GM21737 (cell line): ENCODE measurements around the gene AQP12B.

Source experiments
- ATAC-seq: cut with Tn5 transposase; IDR thresholded peaks from one replicate; pipeline ENCODE4 v1.9.1; 2021; ENCODE audit warnings: mild to moderate bottlenecking, moderate library complexity; ENCODE audit not compliant: unreplicated experiment

Gene AQP12B

DNA sequence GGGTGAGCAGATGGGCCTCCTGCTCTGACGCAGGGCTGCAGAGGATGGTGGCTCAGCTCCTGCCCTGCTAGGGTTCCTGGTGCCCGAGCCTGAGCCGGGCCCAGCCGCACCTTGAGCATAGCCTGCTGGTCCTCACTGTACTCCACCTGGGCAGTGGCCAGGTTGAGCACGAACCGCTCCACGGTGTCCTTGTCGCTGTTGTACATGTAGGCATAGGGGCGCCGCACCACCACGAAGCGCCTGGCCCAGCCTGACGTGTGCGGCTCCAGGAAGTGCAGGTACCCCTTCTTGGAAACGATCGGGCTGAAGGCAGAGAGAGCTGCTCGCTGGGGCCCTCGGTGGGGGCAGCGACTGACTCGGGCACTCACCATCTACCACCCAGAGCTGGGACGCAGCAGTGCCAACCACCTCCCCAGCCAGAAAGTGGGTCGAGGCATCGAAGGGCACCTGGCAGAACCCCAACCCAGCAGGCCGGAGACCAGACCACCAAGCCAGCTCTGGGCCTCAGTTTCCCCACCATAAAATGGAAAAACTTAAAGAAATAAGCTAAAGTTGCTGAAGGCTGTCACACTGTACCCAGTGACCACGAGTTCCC is 36.3 kb upstream of the AQP12B start:
- no peak for ATAC-seq

GRCh38 chr2:240717681-240718581 is 35.2 kb upstream of the AQP12B start:
- no peak for ATAC-seq

DNA sequence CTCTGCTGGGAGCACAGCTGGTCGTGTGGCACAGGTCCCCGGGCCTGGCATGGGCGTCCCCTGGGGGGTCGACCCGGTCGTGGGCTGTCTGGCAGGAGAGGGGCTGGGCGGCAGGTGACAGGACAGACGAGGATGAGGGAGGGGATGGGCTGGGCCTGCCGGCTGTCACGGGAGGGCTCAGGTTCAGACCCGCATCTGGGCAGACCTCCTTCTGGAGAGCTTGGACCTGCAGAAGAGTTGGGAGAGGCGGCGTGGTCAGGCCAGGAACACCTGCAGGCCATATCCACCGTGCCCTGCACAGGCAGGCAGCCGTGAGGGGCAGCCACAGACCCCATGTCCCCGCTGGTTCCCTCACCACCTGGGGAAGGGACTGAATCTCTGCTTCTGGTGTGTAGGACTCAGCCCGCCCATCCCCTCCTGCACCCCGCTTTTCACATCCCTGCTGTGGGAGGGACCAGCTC is 34.5 kb upstream of the AQP12B start:
- no peak for ATAC-seq

GRCh38 chr2:240716130-240716798 is 33.6 kb upstream of the AQP12B start:
- ATAC-seq: no peak

GRCh38 chr2:240714747-240715725 is 32.4 kb upstream of the AQP12B start:
- no peak for ATAC-seq

- ATAC-seq: no peak
Measured at GRCh38 chr2:240713928-240714746, 31.5 kb upstream of the AQP12B start.

GRCh38 chr2:240713071-240713927 is 30.6 kb upstream of the AQP12B start:
- ATAC-seq: no peak

- no peak for ATAC-seq
Measured at GRCh38 chr2:240712121-240712520, 29.4 kb upstream of the AQP12B start.

GRCh38 chr2:240711701-240712100 is 29.0 kb upstream of the AQP12B start:
- ATAC-seq: no peak

- ATAC-seq: no peak
Measured at GRCh38 chr2:240711296-240711695, 28.6 kb upstream of the AQP12B start.

- no peak for ATAC-seq
Measured at GRCh38 chr2:240708457-240708856, 25.8 kb upstream of the AQP12B start.

DNA sequence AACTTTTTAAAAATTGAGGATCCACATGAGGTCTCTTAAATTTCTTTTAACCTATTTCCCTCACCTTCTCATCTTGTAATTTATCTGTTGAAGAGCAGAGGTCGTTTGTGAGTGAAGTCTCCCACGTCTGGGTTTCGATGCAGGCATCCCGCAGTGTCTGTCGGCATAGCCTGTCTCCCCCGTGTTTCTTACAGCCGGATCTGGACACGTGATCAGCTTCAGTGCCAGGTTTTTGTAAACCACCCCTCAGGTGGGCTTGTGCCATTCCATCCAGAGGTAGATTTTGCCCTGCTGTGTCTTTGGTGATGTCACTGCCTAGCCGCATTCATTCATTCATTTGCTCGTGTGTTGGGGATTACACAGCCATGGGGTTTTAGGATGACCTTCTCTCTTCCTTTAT is 25.1 kb upstream of the AQP12B start:
- no peak for ATAC-seq

GRCh38 chr2:240707043-240707756 is 24.5 kb upstream of the AQP12B start:
- no peak for ATAC-seq

DNA sequence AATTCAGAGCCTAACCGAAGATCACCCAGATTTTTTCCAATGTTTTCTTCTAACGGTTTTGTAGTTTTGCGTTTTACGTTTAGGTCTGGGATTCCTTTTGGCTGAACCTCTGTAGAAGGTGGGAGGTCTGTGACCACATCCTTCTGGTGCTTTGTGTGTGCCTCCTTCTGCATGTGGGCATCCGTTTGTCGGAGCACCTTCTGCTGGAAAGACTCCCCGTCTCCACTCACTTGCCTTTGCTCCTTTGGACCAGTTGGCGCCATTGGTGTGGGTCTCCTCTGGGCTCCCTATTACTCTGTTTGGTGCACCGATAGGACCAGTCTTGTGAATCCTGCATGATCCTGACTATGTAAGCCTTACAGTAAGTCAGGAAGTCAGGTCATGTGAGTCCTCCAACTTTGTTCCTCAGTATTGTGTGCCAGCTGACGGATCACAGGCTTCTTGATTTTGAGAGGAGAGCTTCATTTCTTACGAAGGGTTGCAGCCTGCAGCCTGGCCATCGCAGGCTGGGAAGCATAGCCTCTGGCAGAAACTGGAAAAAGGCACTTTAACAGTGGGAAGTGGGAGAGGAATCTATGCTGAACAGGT is 22.6 kb upstream of the AQP12B start:
- no peak for ATAC-seq

DNA sequence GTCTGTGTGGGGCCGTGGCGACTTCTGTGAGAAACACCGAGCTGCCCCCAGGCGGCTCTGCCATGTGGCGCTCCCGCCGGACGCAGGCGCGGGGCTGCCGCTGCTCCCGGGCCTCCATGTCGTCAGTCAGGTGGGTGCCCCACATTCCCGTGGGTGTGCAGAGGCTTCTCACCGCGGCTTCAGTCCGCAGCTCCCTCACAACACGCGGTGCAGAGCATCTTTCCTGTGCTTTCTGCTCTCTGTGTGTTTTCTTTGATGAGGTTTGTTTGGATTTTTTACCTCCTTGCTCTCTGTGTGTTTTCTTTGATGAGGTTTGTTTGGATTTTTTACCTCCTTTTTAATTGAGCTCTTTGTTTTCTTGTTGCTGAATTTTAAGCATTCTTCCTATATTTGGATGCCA is 22.0 kb upstream of the AQP12B start:
- no peak for ATAC-seq

DNA sequence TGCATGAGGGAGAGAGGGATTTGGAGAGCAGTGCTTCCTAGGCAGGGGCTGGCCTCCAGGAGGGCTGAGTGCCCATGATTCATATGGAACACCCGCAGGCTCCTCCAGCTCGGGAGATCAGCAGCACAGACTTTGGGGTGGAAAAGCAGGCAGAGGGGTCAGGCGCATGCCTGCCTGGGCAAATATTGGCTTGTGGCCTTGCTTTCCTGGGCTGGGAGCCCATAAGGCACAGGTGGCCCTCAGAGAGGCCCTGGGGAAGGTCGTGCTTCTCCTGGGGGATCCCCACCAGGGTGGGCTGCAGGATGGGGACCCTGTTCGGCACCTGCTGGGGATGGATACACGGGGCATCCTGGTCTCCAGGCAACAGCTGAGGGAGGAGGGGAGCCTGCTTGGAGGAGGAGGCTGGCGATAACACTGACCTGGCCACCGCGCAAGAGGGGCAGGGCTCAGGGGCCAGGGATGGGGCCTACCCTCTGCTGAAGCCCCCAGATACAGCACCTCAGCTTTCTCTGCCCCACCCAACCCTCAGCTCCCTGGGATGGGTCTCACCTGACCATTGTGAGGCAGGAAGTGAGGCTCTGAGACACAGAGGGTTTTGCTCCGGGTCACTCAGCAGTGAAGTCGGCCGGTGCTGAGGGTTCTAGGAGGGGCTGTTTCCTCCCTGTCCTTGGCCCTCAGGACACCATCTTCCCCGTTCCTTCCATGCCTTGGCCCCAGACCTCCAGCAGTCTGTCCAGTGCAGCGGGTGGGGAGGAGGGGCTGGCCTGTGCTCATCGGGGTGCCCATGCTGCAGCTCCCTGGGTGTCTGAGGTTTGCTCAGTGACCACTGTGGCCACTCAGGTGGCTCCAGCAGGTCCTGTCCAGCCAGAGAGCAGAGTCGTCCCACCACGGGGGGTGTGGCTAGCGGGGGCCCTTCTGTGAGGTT is 21.0 kb upstream of the AQP12B start:
- ATAC-seq: no peak

DNA sequence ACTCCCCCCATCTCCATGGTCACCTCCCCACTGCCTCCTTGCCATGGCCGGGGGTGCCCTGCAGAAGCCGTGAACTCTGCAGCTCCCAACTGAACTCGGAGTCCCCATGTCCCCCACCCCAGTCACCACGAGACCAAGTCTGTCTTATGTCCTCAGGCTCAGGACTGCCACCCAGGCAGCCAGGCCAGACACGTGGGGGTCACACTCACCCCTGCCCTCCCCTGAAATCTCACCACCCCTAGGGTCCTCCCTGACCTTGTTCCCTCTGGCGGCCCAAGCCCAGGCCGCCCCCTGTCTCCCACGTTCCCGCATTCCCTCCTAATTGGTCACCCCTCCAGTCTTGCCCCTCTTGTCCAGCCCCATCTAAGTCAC is 19.9 kb upstream of the AQP12B start:
- ATAC-seq: no peak
